WTC11 (cell line): ENCODE data around the gene CATSPERZ. TPM values are rescaled to one million over a fixed set of nuclear protein-coding genes. Genes with fewer than 3 reads are reported as not detected.
A peak's percentile ranks its signal among the peaks of the same experiment; 100 is the strongest.

Experiments used
- ATAC-seq: fragments of 200-7000 bp; cut with Tn5 transposase; 2 replicates; pipeline ENCODE4 v1.10.0; 2021; ENCODE audit warnings: mild to moderate bottlenecking, moderate library complexity
- CTCF ChIA-PET: fragments of 300-600 bp; sonication (Branson Sonifier 250); formaldehyde crosslinking; loops from one replicate; lab custom pipeline; 2021; ENCODE audit warnings: antibody characterized with exemption; lab: Charles Lee
- POLR2A ChIA-PET: fragments of 350-600 bp; sonication (Branson Sonifier 250); formaldehyde crosslinking; loops from one replicate; lab custom pipeline; 2021; ENCODE audit warnings: antibody characterized with exemption; lab: Charles Lee
- DNase-seq: peaks from one replicate; pipeline ENCODE4 v3.0.0; 2021; ENCODE audit warnings: low spot score
- H3K27ac Mint-ChIP-seq: 2 replicates; pipeline ENCODE4 v1.8.0; 2021; ENCODE audit warnings: mixed read lengths
- H3K27me3 Mint-ChIP-seq: 2 replicates; pipeline ENCODE4 v1.8.0; 2021; ENCODE audit warnings: low read depth, mild to moderate bottlenecking, moderate library complexity, mixed read lengths
- H3K36me3 Mint-ChIP-seq: 2 replicates; pipeline ENCODE4 v1.8.0; 2021; ENCODE audit warnings: mixed read lengths
- H3K4me1 Mint-ChIP-seq: 2 replicates; pipeline ENCODE4 v1.8.0; 2022; ENCODE audit warnings: mixed read lengths
- H3K4me3 Mint-ChIP-seq: 2 replicates; pipeline ENCODE4 v1.8.0; 2021; ENCODE audit warnings: mild to moderate bottlenecking, moderate library complexity, mixed read lengths
- H3K9me3 Mint-ChIP-seq: 2 replicates; pipeline ENCODE4 v1.8.0; 2021; ENCODE audit warnings: mixed read lengths
- ATF1 ChIP-seq: sonication (generic); formaldehyde crosslinking; IDR thresholded peaks from 2 replicates; pipeline ENCODE4 v1.8.1; 2023; ENCODE audit warnings: mild to moderate bottlenecking, moderate library complexity, missing genetic modification reagents
- CREB1 ChIP-seq: sonication (generic); formaldehyde crosslinking; IDR thresholded peaks from 2 replicates; pipeline ENCODE4 v1.8.0; 2023; ENCODE audit warnings: mild to moderate bottlenecking, missing genetic modification reagents
- ESRRA ChIP-seq: sonication (generic); formaldehyde crosslinking; IDR thresholded peaks from 2 replicates; pipeline ENCODE4 v1.8.1; 2022; ENCODE audit warnings: mild to moderate bottlenecking, missing genetic modification reagents, borderline replicate concordance
- GTF2I ChIP-seq: fragments of 250-450 bp; sonication (Bioruptor Pico); conservative IDR thresholded peaks from 2 replicates; pipeline ENCODE4 v1.4.0; 2021; ENCODE audit warnings: mild to moderate bottlenecking
- HMGXB4 ChIP-seq: sonication (generic); formaldehyde crosslinking; IDR thresholded peaks from 2 replicates; pipeline ENCODE4 v1.8.1; 2023; ENCODE audit warnings: mild to moderate bottlenecking, moderate library complexity, missing genetic modification reagents
- IRF2 ChIP-seq: sonication (generic); formaldehyde crosslinking; IDR thresholded peaks from 2 replicates; pipeline ENCODE4 v1.8.0; 2022; ENCODE audit warnings: low read depth, missing genetic modification reagents, borderline replicate concordance
- KAT7 ChIP-seq: sonication (generic); formaldehyde crosslinking; IDR thresholded peaks from 2 replicates; pipeline ENCODE4 v1.8.1; 2023; ENCODE audit warnings: missing genetic modification reagents, mild to moderate bottlenecking, borderline replicate concordance
- MYBL2 ChIP-seq: sonication (generic); formaldehyde crosslinking; IDR thresholded peaks from 2 replicates; pipeline ENCODE4 v1.8.1; 2023; ENCODE audit warnings: mild to moderate bottlenecking, moderate library complexity, missing genetic modification reagents
- RELA ChIP-seq: sonication (generic); formaldehyde crosslinking; IDR thresholded peaks from 2 replicates; pipeline ENCODE4 v1.8.1; 2022; ENCODE audit warnings: missing genetic modification reagents, mild to moderate bottlenecking, borderline replicate concordance
- RORB ChIP-seq: fragments of 250-450 bp; sonication (Bioruptor Pico); IDR thresholded peaks from 2 replicates; pipeline ENCODE4 v1.9.0; 2021; ENCODE audit warnings: mild to moderate bottlenecking
- SMAD3 ChIP-seq: sonication (generic); formaldehyde crosslinking; IDR thresholded peaks from 2 replicates; pipeline ENCODE4 v1.8.0; 2022; ENCODE audit warnings: missing genetic modification reagents, mild to moderate bottlenecking, borderline replicate concordance
- SMAD4 ChIP-seq: sonication (generic); formaldehyde crosslinking; IDR thresholded peaks from 2 replicates; pipeline ENCODE4 v1.8.0; 2022; ENCODE audit warnings: mild to moderate bottlenecking, missing genetic modification reagents
- ZNF263 ChIP-seq: sonication (generic); formaldehyde crosslinking; IDR thresholded peaks from 2 replicates; pipeline ENCODE4 v1.8.1; 2022; ENCODE audit warnings: low read depth, mild to moderate bottlenecking, moderate library complexity, missing genetic modification reagents
- ZNF532 ChIP-seq: fragments of 250-450 bp; sonication (Bioruptor Pico); IDR thresholded peaks from 2 replicates; pipeline ENCODE4 v1.9.0; 2021; ENCODE audit warnings: mild to moderate bottlenecking, borderline replicate concordance
- total RNA-seq: library from RNA; stranded (reverse); gene quantifications from 3 replicates; pipeline ENCODE4 v1.2.3, GENCODE V29; 2021

CATSPERZ gene
- total RNA-seq, 1 experiment from 2014 or later: 2.5 TPM

- TF ChIP-seq SMAD3 (CRISPR knock-in tag) (peak; percentile 70), CREB1 (no peak), ZNF532 (no peak)
Measured at GRCh38 chr11:64317961-64318765, 18.0 kb downstream of the CATSPERZ start, which contains the start of gene PRDX5 (continued).

GRCh38 chr11:64318766-64319761 lies 18.9 kb downstream of the CATSPERZ start:
- H3K27me3 Mint-ChIP-seq: no peaks in the 10 kb centered on the region
- H3K4me1 Mint-ChIP-seq: peaks cover 17% of the 10 kb centered on the region
- DNase-seq (no peak), ATAC-seq (no peak)
- POLR2A ChIA-PET: interaction anchor here (1.8 to 3.0 kb wide), 3 partner anchors 14 to 36 kb away, joined by 4 to 25 read pairs (median 15); partner anchors contain the start of gene ESRRA
- no peak for TF ChIP-seq MYBL2 (CRISPR knock-in tag)
- no peak for TF ChIP-seq ESRRA
- TF ChIP-seq ZNF263: no peak
- TF ChIP-seq RORB (CRISPR knock-in tag): no peak
- no peak for TF ChIP-seq ZNF532
- no peak for TF ChIP-seq IRF2 (CRISPR knock-in tag)
- no peak for TF ChIP-seq KAT7 (CRISPR knock-in tag)
- H3K27ac Mint-ChIP-seq: peak overlapping the region; percentile 75
- H3K9me3 Mint-ChIP-seq: no peaks in the 10 kb centered on the region
- H3K36me3 Mint-ChIP-seq: peaks cover 27% of the 10 kb centered on the region
- CTCF ChIA-PET: interaction anchor here (1.2 to 3.8 kb wide), 8 partner anchors 13 to 311 kb away, joined by 3 to 173 read pairs (median 36); partner anchors contain the start of genes CATSPERZ, CCDC88B and ESRRA
- H3K4me3 Mint-ChIP-seq: peak overlapping the region; percentile 90

- POLR2A ChIA-PET: no interaction called here
- Mint-ChIP-seq H3K36me3 (peaks cover 24% of the 10 kb centered on the region), H3K4me1 (peaks cover 21% of the 10 kb centered on the region), H3K9me3 (no peaks in the 10 kb centered on the region), H3K27ac (no peak overlapping the region), H3K4me3 (no peak overlapping the region), H3K27me3 (no peaks in the 10 kb centered on the region)
- ATAC-seq (no peak), DNase-seq (no peak)
- TF ChIP-seq SMAD4 (CRISPR knock-in tag): no peak
- TF ChIP-seq ZNF263: no peak
- no peak for TF ChIP-seq ESRRA
- no peak for TF ChIP-seq HMGXB4 (CRISPR knock-in tag)
- TF ChIP-seq RELA (CRISPR knock-in tag): no peak
- TF ChIP-seq GTF2I (CRISPR knock-in tag): no peak
- TF ChIP-seq ATF1: no peak
- CTCF ChIA-PET: interaction anchor here (1.1 kb wide), 1 partner anchor 21 kb away, joined by 3 read pairs; no protein-coding TSS in a partner anchor
Measured at GRCh38 chr11:64320556-64320955, 20.4 kb downstream of the CATSPERZ start.
